ENCODE measurements around the gene NTM.
A peak's percentile ranks its signal among the peaks of the same experiment; 100 is the strongest.

The NTM gene

DNA sequence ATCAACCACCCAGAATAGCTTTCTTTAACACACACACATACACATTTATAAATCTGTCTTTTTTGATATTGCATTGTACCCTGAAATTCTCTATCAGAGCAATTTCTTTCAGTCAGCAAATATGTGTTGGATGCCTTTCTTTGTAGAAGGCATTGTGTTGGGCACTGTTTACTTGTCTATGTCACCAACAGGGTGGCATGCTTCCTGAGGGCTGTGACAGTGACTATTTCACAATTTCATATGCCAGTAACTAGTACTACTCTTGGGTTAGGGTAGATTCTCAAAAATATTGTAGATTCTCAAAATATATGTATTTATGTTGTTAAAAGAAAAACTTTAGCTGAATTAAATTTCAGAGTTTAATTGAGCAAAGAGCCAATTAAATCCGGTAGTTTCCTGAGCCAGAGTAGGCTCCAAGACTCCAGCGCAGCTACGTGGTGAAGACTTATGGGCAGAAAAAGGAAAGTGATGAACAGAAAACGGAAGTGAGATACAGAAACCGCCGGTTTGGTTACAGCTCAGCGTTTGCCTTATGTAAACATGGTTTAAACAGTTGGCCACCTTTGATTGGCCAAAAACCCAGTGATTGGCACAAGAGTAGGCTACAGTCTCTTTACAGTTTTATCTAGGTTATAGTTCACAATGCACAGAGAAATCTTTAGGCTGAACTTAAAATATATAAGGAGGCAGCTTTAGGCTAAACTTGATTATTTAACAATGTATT lies 723.3 kb downstream of the NTM start:
- FAIRE-seq (no peak), DNase-seq (ENCODE audit: insufficient read length, low spot score) (no peak)
- peak; percentile 21; the same call in 1 of the 2 replicates for TF ChIP-seq SPI1 (IDR thresholded peaks at IDR 0.05; ENCODE audit: low read depth, low read length)
- no peak for TF ChIP-seq POU2F2 (IDR thresholded peaks at IDR 0.05; ENCODE audit: low read depth, low read length)

DNA sequence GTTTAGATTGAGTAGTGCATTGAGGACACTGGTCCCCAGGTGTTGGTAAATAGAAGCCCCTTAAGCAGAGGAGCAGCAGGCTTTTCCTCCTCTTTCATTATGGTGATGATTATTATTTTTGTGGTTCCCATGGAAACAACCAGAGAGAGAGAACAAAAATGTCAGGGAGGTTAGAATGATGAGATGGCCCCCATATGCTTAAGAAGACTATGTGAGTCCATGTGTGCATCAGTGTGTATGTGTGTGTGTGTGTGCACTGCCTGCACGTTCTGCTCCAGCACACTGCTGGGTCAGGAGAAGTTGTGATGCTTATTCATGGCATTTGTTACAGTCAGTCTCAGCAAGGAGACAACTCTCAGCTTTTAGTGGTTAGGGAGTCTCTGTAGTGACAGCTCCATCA lies 724.2 kb downstream of the NTM start:
- no peak for FAIRE-seq
- TF ChIP-seq POLR2AphosphoS5 (IDR thresholded peaks at IDR 0.05; ENCODE audit: low read depth, low read length) (no peak), POLR2A (IDR thresholded peaks at IDR 0.05; ENCODE audit: low read depth, low read length) (no peak), POU2F2 (IDR thresholded peaks at IDR 0.05; ENCODE audit: low read depth, low read length) (no peak), SPI1 (IDR thresholded peaks at IDR 0.05; ENCODE audit: low read depth, low read length) (no peak), TAF1 (IDR thresholded peaks at IDR 0.05; ENCODE audit: low read depth, low read length) (no peak), PAX5 (IDR thresholded peaks at IDR 0.05; ENCODE audit: insufficient read depth, low read length, severe bottlenecking) (no peak)

DNA sequence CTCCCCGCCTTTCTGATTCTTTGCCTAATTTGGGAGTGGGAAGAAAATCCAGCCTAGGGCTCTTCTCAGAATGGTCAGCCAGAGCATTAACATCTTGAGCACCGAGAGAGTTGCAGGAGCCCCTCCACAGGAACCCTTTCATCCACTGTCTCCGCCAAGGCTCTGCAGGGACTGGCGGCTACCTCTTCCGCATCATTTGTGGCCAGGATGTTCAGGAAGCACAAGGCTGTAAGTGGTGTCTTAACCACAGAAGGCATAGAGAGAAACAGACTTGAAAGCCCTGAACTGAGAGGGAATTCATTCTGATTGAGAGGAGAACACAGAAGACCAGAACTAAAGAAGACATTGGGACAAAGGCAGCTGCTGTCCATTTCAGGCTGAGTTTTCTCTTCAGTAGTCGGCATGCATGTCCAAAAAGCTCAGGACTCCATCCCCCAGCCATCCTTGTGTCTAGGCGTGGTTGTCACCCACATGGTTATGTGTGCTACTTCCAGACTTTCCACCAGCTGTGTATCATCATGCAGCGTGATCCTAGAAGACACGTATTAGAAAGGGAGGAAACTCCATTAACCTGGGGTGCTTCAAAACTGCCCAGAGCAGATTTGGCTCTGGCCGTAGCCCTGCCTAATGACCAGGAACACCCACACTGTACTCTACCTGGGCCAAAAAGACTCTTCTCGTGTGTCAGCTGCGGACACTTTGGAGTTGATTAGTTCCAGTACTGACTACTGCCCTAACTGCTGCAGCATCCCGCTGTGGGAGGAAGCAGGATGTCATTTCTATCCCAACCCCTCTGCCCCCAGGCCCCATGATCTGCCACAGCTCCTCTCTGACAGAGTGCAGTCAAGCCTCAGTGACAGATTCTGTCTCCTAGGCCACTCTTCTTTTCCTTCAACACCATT lies 725.1 kb downstream of the NTM start:
- DNase-seq (ENCODE audit: insufficient read length, low spot score) (no peak), FAIRE-seq (no peak)
- TF ChIP-seq POU2F2 (IDR thresholded peaks at IDR 0.05; ENCODE audit: low read depth, low read length) (no peak), PAX5 (IDR thresholded peaks at IDR 0.05; ENCODE audit: insufficient read depth, low read length, severe bottlenecking) (no peak), TAF1 (IDR thresholded peaks at IDR 0.05; ENCODE audit: low read depth, low read length) (no peak), POLR2AphosphoS5 (IDR thresholded peaks at IDR 0.05; ENCODE audit: low read depth, low read length) (no peak), SPI1 (IDR thresholded peaks at IDR 0.05; ENCODE audit: low read depth, low read length) (no peak), POLR2A (IDR thresholded peaks at IDR 0.05; ENCODE audit: low read depth, low read length) (no peak)

More for the DNA sequence above, 724.2 kb downstream of the NTM start:
- no peak for DNase-seq (ENCODE audit: insufficient read length, low spot score)

DNA sequence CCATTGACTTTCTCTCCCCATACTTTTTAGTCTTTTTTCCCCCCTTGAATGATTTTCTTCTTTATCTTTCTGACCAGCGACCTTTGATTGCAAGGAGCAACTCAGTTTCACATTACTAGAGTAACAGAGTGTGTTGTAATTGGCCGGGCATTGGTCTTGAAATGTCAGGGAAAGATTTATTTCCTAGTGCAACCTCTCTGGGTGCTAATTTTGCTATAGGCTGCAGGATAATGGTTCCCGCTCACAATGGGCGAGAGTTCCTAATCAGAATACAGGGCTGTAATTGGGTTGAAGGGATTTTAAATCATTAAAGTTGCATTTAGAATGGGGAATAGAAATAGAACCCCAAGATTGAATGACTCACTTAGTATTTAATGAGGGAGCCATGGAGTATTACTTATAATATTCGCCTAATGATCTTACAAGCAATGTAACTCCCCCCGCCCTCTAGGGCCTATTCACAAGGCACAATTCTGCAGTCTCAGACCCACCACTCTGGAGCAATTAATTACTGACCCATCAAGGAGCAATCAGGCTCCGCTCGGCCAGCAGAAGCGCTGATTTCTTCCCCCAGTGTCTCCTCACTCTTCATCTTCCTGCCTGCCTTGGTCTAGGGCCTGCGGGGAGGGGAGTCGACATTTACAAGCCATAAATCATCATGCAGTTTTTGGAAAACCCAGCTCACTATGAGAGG lies 725.9 kb downstream of the NTM start:
- TF ChIP-seq POU2F2 (IDR thresholded peaks at IDR 0.05; ENCODE audit: low read depth, low read length) (no peak), POLR2AphosphoS5 (IDR thresholded peaks at IDR 0.05; ENCODE audit: low read depth, low read length) (no peak), SPI1 (IDR thresholded peaks at IDR 0.05; ENCODE audit: low read depth, low read length) (no peak), POLR2A (IDR thresholded peaks at IDR 0.05; ENCODE audit: low read depth, low read length) (no peak), TAF1 (IDR thresholded peaks at IDR 0.05; ENCODE audit: low read depth, low read length) (no peak), PAX5 (IDR thresholded peaks at IDR 0.05; ENCODE audit: insufficient read depth, low read length, severe bottlenecking) (no peak)
- FAIRE-seq, result no peak
- no peak for DNase-seq (ENCODE audit: insufficient read length, low spot score)

DNA sequence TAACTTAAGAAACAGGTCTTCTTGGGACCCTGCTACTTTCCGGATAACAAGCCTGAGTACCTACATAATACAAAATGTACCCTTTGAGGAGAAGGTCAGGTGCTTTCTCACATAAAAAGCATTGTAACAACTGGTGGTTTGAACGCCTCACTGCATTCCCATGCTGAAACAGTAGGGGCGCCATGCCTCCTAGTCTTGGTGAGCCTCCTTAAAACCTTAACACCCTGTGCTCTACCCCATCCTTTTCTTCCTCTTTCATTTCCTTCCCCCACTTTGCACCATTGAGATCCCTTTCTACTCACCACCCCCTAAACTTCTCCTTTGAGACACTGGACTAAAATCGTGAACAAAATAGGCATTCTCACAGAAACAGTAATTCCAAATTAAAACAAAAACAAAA lies 729.3 kb downstream of the NTM start:
- DNase-seq (ENCODE audit: insufficient read length, low spot score) (peak; percentile 17), FAIRE-seq (no peak)
- no peak for TF ChIP-seq PAX5 (IDR thresholded peaks at IDR 0.05; ENCODE audit: insufficient read depth, low read length, severe bottlenecking)
- TF ChIP-seq TAF1 (IDR thresholded peaks at IDR 0.05; ENCODE audit: low read depth, low read length), result no peak
- no peak for TF ChIP-seq POLR2A (IDR thresholded peaks at IDR 0.05; ENCODE audit: low read depth, low read length)
- TF ChIP-seq SPI1 (IDR thresholded peaks at IDR 0.05; ENCODE audit: low read depth, low read length), result no peak
- TF ChIP-seq POLR2AphosphoS5 (IDR thresholded peaks at IDR 0.05; ENCODE audit: low read depth, low read length), result no peak
- no peak for TF ChIP-seq POU2F2 (IDR thresholded peaks at IDR 0.05; ENCODE audit: low read depth, low read length)

DNA sequence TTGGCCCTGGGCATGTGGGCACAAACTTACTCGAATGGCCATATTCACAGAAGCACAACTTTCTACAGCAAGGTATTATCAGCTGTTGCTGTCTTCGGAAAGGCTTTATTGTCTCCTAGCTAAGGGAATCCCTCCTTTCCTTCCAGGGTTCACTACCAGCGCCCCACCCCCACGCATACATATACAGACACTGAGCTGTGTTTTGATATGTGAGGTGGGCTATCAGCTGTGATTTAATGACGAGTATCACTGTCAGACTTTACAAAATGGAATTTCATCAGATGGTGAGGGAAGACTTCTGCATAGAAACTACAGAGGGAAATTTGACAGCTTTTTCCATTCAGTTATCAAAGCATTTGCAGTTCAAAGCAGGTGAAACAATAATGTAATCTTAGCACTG lies 730.2 kb downstream of the NTM start:
- no peak for DNase-seq (ENCODE audit: insufficient read length, low spot score)
- TF ChIP-seq PAX5 (IDR thresholded peaks at IDR 0.05; ENCODE audit: insufficient read depth, low read length, severe bottlenecking) (no peak), POLR2A (IDR thresholded peaks at IDR 0.05; ENCODE audit: low read depth, low read length) (no peak), SPI1 (IDR thresholded peaks at IDR 0.05; ENCODE audit: low read depth, low read length) (no peak), POLR2AphosphoS5 (IDR thresholded peaks at IDR 0.05; ENCODE audit: low read depth, low read length) (no peak), POU2F2 (IDR thresholded peaks at IDR 0.05; ENCODE audit: low read depth, low read length) (no peak), TAF1 (IDR thresholded peaks at IDR 0.05; ENCODE audit: low read depth, low read length) (no peak)
- no peak for FAIRE-seq

DNA sequence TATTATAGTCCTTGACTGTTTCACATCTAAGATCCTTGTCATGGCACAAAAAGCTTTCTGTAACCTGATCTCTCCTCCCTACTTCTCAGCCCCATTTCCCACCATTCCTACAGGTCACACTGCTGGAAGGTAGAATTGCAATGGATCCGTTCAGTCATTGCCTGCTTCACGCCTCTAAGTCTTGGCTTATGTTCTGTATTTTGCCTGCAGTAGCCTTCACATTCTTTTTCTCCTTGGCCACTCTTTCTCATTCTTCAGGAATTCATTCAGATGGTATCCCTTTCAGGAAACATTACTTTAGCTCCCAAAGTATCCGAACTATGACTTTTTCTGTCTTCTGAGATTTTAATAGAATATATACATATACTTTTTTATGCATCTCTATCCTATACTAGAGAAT lies 731.5 kb downstream of the NTM start:
- no peak for DNase-seq (ENCODE audit: insufficient read length, low spot score)
- TF ChIP-seq POLR2AphosphoS5 (IDR thresholded peaks at IDR 0.05; ENCODE audit: low read depth, low read length) (no peak), PAX5 (IDR thresholded peaks at IDR 0.05; ENCODE audit: insufficient read depth, low read length, severe bottlenecking) (no peak), POU2F2 (IDR thresholded peaks at IDR 0.05; ENCODE audit: low read depth, low read length) (no peak), POLR2A (IDR thresholded peaks at IDR 0.05; ENCODE audit: low read depth, low read length) (no peak), SPI1 (IDR thresholded peaks at IDR 0.05; ENCODE audit: low read depth, low read length) (no peak), TAF1 (IDR thresholded peaks at IDR 0.05; ENCODE audit: low read depth, low read length) (no peak)
- no peak for FAIRE-seq

DNA sequence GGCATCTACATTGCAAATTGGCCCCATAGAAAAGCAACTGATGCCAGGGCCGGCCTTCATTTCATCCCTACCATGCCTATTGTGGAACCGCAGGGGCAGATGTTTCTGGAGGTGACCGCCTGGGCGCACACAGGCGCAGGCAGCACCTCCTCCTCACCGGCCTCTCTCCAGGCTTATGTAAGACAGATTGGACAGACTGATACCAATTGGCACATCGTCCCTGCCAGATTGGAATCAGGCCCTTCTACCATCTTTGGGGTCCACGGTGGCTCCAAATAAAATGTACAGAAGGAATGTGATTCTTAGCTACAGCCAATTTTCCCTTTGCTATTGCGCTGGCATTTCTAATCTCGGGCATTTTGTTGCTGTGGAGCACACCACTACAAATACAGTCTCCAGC lies 732.6 kb downstream of the NTM start:
- no peak for DNase-seq (ENCODE audit: insufficient read length, low spot score)
- TF ChIP-seq POLR2AphosphoS5 (IDR thresholded peaks at IDR 0.05; ENCODE audit: low read depth, low read length) (no peak), PAX5 (IDR thresholded peaks at IDR 0.05; ENCODE audit: insufficient read depth, low read length, severe bottlenecking) (no peak)
- FAIRE-seq, result no peak

Measured in GM12891 (cell line).